ENCODE data around the gene PDIK1L. TPM values are rescaled to one million over a fixed set of nuclear protein-coding genes. Genes with fewer than 3 reads are reported as not detected.
A peak's percentile ranks its signal among the peaks of the same experiment; 100 is the strongest.

PDIK1L gene
- total RNA-seq, 4 donors from 2014 or later: 5.4 to 9.0 (median 7.1) TPM

- Histone ChIP-seq H3K36me3 (no peaks in the 10 kb centered on the region), H3K4me1 (peaks cover 0 to 2% (median 0%) of the 10 kb centered on the region in 4 donors), H3K27me3 (peaks cover 0 to 57% of the 10 kb centered on the region in 2 donors), H3K9me3 (no peaks in the 10 kb centered on the region), H3K4me3 (peak overlapping the region in 1 of 4 donors; percentile 36), H3K27ac (peak overlapping the region in 1 of 4 donors; percentile 66)
- 56 to 66% methylated on average over 21 of the region's 21 CpGs for WGBS, 2 donors
- DNase-seq (ENCODE audit: low spot score in 2 of 2): no peak
- TF ChIP-seq POLR2A (IDR thresholded peaks at IDR 0.05) (no peak), EP300 (IDR thresholded peaks at IDR 0.05) (peak in 1 of 2 donors; percentile 38)
- TF ChIP-seq, protein P1, sequence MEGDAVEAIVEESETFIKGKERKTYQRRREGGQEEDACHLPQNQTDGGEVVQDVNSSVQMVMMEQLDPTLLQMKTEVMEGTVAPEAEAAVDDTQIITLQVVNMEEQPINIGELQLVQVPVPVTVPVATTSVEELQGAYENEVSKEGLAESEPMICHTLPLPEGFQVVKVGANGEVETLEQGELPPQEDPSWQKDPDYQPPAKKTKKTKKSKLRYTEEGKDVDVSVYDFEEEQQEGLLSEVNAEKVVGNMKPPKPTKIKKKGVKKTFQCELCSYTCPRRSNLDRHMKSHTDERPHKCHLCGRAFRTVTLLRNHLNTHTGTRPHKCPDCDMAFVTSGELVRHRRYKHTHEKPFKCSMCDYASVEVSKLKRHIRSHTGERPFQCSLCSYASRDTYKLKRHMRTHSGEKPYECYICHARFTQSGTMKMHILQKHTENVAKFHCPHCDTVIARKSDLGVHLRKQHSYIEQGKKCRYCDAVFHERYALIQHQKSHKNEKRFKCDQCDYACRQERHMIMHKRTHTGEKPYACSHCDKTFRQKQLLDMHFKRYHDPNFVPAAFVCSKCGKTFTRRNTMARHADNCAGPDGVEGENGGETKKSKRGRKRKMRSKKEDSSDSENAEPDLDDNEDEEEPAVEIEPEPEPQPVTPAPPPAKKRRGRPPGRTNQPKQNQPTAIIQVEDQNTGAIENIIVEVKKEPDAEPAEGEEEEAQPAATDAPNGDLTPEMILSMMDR (IDR thresholded peaks at IDR 0.05): no peak
Measured at GRCh38 chr1:26155370-26156284, 44.0 kb downstream of the PDIK1L start.

GRCh38 chr1:26156285-26157038 lies 44.8 kb downstream of the PDIK1L start:
- H3K27ac ChIP-seq: peak overlapping the region in 1 of 4 donors; percentile 66
- peaks cover 0 to 10% (median 4%) of the 10 kb centered on the region in 4 donors for H3K4me1 ChIP-seq
- no peaks in the 10 kb centered on the region for H3K36me3 ChIP-seq
- H3K27me3 ChIP-seq: peaks cover 0 to 60% of the 10 kb centered on the region in 2 donors
- H3K4me3 ChIP-seq: peak overlapping the region in 1 of 4 donors; percentile 36
- H3K9me3 ChIP-seq: no peaks in the 10 kb centered on the region
- WGBS, 2 donors: 21 to 27% methylated on average over 11 to 12 of the region's 12 CpGs
- DNase-seq (ENCODE audit: low spot score in 2 of 2): no peak
- TF ChIP-seq, protein P1 (IDR thresholded peaks at IDR 0.05): no peak
- TF ChIP-seq EP300 (IDR thresholded peaks at IDR 0.05) (no peak), POLR2A (IDR thresholded peaks at IDR 0.05) (no peak)

- Histone ChIP-seq H3K4me3 (peak overlapping the region in 1 of 4 donors; percentile 62), H3K27me3 (peaks cover 0 to 60% of the 10 kb centered on the region in 2 donors), H3K36me3 (no peaks in the 10 kb centered on the region), H3K27ac (no peak overlapping the region), H3K4me1 (peaks cover 0 to 19% (median 6%) of the 10 kb centered on the region in 4 donors), H3K9me3 (no peaks in the 10 kb centered on the region)
- WGBS, 2 donors: 75 to 76% methylated on average over 4 to 5 of the region's 5 CpGs
- DNase-seq (ENCODE audit: low spot score in 2 of 2): no peak
- no peak for TF ChIP-seq EP300 (IDR thresholded peaks at IDR 0.05)
- TF ChIP-seq POLR2A (IDR thresholded peaks at IDR 0.05): no peak
- TF ChIP-seq, protein P1 (IDR thresholded peaks at IDR 0.05): no peak
Measured at GRCh38 chr1:26158271-26158907, 46.8 kb downstream of the PDIK1L start.

DNA sequence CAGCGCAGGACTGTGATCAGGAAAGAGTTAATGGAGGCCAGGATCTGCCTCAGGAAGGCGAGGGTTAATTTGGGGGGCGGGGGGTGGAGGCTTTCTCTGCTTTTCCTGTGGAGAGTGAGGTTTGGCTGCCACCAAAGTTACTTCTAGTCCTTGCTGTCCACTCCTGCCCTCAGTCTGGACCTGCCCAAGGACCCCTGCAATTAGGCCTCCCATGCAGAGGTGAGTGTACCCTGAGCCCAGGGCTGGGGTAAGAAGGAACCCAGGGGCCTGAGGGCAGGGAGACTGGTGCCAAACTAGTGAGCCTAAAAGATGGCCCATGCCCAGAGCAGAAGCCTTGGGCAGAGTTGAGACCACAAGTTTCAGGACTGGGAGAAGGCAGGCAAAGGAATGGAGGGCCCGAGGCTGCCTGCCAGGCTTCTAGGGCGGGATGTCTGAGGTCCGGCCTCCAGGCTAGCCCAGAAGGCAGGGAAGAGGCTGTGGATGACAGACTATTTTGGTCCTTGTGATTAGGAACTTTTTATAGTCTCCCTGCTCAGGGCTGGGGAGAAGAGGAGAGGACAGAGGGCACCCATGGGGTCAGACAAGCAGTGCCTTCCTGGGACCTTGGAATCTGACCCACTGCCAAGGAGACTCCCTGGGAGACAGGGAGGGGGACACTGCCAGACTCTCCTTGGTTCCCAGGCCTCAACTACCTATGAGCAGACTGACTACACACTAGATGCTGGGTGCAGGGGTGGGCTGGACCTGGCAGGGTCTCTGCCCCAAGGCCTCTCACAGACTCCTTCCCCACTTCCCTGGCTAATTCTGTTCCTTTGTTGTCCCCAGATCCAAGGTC lies 47.5 kb downstream of the PDIK1L start, which contains the start of gene FAM110D:
Gene FAM110D, plus strand, starts transcription at position 172 of the 835 bp plus-strand sequence. CDS start 2,213 bp downstream, outside the sequence.
- no peak for DNase-seq (ENCODE audit: low spot score in 2 of 2)
- Histone ChIP-seq H3K36me3 (no peaks in the 10 kb centered on the region), H3K9me3 (no peaks in the 10 kb centered on the region), H3K27me3 (peaks cover 0 to 60% of the 10 kb centered on the region in 2 donors), H3K4me3 (peak within 1 kb of the TSS in 1 of 4 donors; percentile 62), H3K27ac (peak within 1 kb of the TSS in 1 of 4 donors; percentile 17), H3K4me1 (peaks cover 0 to 25% (median 9%) of the 10 kb centered on the region in 4 donors)
- TF ChIP-seq, protein P1 (IDR thresholded peaks at IDR 0.05): no peak
- no peak for TF ChIP-seq POLR2A (IDR thresholded peaks at IDR 0.05)
- TF ChIP-seq EP300 (IDR thresholded peaks at IDR 0.05): no peak
- WGBS, 2 donors: 42 to 46% methylated on average over 6 of the region's 6 CpGs

All from tibial nerve (tissue), 4 donors.